NCI-H1436 treated with DMSO at 0.1 percent for 48 hours (cell line): ENCODE data around the gene RBM27.
"Not testable (repeated sequence)": the region's sequence is repeated elsewhere in the genome, so short reads cannot be mapped to it uniquely, and the experiment has no call there.

ENCODE experiments used
- DNase-seq: peaks from one replicate; lab custom pipeline; 2025; lab: John Stamatoyannopoulos, UW

Gene RBM27

DNA sequence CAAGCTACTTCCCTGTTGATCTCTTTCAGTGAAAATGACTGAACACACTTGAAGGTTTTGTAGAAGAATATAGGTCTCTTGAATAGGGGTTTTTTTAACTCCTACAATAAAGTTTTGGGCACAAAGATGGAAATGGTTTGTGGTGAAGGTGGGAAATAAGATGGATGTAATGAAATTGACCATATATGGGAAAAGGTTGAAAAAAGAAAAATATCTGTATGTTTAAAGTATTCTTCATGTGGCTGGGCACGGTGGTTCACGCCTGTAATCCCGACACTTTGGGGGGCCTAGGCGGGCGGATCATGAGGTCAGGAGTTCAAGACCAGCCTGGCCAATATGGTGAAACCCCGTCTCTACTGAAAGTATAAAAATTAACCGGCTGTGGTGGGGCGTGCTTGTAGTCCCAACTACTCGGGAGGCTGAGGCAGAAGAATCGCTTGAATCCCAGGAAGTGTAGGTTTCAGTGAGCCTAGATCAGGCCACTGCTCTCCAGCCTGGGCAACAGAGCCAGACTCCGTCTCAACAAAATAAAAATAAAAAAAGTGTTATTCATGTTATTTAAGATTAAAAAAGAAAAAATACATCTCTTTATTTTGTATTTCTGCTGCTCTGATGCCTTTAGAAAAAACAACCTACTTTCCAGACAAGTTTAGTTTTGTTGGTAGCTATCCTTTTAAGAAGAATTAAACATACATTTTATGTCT, 2.2 kb downstream of the RBM27 start:
- no peak for DNase-seq

DNA sequence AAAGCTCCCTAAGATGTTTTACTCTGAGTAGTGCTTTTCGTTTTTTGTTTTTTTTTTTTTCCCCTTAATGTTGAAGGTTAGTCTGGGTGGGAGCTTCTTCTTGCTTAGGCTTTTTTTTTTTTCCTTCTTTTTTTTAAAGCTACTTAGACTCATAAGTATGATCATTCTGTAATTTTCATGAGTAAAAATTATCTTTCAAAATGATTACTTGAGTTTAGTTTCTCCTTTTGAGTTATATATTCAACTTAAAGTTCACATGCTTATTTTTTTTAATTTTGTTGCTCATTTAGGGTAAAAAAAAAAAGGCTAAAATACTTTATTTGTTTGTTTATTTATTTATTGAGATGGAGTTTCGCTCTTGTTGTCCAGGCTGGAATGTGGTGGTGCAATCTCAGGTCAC, 2.9 kb downstream of the RBM27 start:
- no peak for DNase-seq

DNA sequence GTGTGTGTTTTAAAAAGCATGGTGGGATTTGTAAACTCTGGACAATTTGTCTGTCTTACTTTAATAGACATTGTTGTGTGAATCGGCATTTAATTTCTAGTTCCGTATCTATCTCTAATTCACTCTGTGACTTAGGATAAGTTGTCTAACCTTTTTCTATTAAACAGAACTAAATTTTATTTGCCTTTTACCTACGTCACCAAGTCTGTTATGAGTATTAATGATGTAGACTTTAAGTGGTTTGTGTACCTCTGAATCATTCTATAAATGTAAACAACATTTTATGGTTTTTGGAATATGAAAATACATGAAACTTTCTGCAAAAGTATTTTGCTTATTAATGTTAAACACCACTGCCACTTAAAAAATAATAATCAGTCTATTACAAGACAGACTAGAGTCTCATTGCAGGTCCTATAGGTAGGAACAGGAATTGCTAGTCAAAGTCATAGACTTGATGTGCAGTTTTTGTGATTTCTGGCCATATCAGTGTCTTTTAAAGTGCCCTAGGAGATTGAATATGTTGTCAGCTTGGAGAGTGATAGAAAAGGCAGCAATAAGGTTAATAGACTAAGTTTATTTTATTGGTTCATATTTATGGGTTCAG, 5.6 kb downstream of the RBM27 start:
- DNase-seq: no peak

DNA sequence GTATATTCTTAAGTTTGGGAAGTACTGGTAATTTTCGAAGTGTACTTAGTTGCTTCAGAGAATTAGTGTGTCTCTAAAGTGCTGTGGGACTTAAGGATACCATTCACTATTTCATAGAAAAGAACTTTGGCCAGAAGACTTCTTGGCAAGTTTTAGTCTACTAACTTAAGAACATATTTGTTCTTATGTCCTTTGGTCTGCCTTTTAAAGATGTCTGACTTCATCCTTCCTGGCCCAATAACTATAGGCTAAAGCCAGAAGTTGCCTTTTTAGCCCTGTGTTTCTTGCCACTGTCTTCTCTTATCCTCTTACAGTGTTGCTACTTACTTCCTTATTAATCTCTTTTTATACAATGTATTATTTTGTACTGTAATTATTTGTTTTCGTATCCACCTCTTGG, 6.3 kb downstream of the RBM27 start:
- DNase-seq: no peak

DNA sequence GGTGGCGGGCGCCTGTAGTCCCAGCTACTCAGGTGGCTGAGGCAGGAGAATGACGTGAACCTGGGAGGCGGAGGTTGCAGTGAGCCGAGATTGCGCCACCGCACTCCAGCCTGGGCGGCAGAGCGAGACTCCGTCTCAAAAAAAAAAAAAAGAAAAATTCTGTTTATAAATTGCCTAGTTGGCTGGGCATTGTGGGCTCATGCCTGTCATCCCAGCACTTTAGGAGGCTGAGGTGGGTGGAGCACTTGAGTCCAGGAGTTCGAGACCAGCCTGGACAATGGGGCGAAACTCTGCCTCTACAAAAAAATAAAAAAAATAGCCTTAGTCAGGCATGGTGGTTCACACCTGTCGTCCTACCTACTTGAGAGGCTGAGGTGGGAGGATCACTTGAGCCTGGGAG, 7.4 kb downstream of the RBM27 start:
- DNase-seq: not testable (repeated sequence)

DNA sequence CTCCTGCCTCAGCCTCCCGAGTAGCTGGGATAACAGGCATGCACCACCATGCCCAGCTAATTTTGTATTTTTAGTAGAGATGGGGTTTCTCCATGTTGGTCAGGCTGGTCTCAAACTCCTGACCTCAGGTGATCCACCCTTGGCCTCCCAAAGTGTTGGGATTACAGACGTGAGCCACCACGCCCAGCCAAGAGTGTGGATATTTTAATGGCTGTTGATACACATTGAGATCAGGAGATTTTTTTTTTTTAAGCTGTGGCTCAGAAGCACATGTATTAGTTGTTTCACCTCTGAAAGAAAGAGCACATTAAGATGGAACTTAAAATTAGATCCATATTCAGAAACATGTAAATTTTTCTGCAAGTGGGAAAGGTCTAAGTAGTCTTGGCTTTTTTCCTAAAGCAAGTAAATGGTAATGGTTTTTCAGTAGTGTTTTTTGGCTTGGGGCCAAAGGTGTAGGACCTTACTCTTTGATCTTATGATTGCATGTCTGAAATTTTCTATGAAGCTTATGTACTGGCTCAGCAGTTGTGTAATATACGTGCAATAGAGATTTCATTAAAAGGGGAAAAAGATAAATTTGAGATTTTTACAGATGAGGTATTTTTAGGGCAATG, 9.9 kb downstream of the RBM27 start:
- no peak for DNase-seq

DNA sequence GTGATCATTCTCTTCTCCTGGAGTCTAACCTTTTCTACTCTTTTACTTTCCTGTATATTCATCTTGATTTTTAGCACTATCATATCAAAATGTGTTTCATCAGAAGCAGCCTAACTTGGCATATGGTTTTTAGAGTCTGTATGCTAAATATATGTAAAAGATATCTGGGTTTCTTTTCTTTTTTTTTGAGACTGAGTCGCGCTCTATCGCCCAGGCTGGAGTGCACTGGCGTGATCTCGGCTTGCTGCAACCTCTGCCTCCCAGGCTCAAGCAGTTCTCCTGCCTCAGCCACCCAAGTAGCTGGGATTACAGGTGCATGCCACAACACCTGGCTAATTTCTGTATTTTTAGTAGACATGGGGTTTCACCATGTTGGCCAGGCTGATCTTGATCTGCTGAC, 11.5 kb downstream of the RBM27 start:
- DNase-seq: not testable (repeated sequence)

DNA sequence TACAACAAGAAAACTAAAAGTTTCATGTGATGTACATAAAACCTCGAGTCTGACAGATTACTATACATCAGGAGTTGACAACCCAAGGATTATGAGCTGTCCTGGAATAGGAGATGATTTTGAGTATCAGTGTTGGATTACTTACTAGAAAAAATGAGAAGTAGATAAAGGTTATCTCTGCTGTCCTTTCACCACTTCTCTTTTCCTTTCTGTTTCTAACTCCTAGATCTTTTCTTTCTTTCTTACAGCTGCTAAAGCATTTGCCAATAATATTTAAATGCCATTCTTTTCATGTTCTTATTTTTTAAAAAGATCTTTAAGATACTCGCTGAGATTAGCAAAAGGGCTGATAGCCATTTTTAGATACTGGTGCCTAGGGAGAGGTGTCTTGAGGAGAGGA, 14.8 kb downstream of the RBM27 start:
- no peak for DNase-seq

DNA sequence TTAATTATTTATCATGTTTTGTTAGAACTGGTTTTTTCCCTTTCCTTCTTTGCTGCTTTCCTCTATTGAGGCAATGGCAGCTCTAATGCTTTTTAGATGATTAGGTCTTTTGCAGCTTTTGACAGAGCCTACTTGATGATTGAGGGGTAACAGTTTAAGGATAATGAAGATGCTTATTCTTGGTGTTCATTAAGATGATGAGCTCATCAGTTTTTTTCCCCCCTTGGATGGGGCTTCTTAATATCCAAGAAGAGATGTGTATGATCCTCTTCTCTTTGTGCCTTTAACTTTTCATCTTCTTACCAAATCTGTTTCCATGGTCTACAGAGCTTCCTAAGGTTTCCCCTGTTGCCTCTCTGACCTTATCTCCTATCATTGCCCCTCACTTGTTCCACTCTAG, 15.8 kb downstream of the RBM27 start:
- no peak for DNase-seq

DNA sequence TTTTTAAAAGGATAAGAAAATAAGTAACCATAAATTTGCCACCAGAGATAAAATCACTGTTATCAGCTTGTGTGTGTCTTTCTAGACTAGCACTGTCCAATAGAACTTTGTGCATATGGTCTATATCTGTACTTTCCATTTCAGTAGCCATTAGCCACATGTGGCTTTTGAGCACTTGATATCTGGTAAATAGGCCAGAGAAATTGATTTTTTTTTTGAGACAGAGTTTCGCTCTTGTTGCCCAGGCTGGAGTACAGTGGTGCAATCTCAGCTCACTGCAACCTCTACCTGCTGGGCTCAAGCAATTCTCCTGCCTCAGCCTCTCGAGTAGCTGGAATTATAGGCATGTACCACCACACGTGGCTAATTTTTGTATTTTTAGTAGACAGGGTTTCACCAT, 17.8 kb downstream of the RBM27 start:
- no peak for DNase-seq

DNA sequence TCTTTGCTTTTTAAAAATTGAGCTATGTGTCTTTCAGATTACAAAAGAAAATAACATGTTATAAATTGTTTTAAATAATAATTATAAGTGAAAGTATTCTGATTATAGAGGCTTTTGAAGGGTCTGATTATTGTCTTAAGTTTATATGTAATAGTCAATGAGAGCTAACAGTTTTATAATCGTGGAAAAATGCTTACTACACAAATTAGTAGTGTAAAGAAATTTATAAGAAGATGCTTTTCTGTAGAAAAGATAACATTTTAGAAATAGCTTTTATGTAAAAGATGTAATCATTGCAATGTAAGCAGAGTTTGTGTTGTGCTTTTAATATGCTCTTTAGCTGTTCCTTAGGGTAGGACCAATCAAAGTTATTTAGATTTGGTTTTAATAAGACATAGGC, 18.6 kb downstream of the RBM27 start:
- no peak for DNase-seq

DNA sequence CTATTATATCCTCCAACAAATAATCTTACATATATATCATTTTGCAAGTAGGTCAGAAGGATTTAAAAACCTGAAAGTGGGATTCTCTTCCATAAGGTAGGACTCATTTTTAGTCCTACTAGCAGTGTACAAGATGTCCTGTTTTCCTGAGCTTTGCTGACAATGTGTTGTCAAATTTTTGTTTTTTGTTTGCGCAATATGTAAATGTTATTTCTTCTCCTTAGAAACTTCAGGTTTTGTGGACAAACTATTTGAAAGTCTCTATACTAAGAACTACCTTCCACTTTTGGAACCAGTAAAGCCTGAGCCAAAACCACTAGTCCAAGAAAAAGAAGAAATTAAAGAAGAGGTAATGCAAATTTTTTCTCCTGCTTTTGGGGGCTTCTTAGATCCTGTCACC, 19.8 kb downstream of the RBM27 start:
- no peak for DNase-seq

DNA sequence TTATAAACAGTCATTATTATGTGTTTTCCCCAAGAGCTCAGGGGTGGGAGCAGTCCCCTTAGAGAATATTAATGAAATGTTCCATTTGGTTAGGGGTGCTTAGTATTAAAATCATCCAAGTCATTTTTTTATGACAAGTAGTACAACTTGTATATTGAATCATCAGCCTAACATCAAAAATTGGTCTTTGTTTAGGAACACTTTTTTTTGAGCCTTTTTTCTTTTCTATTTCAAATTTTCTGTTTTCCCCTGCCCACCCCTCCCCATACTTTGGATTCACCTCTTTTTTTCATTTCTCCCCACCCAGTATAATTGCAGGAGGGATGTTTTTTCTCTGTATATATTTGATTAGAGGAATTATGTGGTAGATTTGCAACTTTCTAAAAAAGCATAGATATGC, 25.8 kb downstream of the RBM27 start:
- DNase-seq: no peak

DNA sequence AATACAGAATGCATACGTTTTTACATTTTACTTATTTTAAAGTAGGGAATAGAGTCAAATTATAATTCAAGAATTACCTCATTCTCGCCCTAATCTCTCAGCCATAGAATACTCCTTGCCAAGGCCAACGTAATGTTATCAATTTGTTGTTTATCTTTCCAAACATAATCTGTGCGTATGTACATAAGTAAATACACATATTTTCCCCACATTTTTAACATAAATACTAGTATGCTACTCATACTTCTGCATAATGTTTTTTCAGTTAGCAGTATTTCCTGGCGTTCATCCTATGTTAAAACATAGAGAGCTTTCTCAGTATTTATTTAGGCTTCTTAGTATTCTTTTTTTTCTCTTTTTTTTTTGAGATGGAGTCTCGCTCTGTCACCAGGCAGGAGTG, 28.8 kb downstream of the RBM27 start:
- DNase-seq: no peak

DNA sequence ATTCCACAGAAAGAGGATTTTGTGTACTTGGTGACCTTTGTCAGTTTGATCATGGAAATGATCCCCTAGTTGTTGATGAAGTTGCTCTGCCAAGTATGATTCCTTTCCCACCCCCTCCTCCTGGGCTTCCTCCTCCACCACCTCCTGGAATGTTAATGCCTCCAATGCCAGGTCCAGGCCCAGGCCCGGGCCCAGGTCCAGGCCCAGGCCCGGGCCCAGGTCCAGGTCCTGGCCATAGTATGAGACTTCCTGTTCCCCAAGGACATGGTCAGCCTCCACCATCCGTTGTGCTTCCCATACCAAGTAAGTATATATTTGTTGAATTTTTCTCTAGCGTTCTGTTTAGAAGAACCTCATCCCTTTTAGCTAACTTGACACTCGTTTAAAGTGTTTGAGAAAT, 30.0 kb downstream of the RBM27 start:
- DNase-seq: no peak

DNA sequence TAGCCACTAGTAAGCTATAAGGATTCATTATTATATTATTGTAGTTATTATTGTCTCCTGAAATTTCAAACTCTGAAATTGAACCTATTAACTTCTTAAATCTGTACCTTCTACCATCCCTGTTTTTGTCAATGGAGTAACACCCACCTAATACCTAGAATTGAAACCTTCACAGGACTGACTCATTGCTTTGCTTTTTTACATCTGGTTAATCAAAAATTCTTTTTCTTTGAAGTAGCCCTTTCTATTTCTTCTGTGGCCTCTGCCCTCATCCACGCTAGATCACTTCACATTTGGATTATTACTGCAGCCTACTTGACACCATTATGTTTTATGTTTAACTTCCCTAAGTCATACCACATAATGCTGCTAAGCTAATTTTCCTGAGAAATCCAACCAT, 35.6 kb downstream of the RBM27 start:
- DNase-seq: no peak

DNA sequence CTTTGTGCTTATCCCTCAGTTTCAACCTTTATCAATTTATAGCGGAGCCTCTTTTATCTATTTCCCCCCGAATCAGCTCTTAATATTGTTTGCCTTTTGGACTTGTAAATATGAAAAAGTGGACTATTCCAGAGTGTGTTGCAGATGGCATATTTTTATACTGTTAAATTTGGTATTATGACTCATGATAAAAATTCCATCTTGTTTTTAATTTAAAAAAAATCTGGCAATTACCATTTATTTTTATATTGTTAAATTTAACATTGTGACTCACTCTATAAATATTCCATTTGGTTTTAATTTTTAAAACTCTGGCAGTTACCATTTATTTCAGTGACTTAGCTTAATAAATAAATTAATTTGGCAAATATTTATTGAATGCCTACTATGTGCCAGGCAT, 37.5 kb downstream of the RBM27 start:
- no peak for DNase-seq

DNA sequence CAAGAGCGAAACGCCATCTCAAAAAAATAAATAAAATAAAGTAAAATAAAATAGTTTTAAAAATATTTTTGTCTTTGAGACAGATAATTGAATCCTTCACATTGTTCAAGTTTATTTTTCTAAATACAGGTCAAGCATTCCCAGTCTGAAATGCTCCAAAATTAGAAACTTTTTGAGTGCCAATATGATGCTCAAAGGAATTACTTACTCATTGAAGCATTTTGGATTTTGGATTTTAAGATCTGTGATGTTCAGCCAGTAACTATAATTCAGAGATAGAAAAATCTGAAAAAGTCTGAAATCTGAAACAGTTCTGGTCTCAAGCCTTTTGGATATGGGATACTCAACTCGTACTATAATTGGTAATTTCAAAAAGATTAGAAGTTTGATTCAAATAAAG, 39.8 kb downstream of the RBM27 start:
- no peak for DNase-seq

DNA sequence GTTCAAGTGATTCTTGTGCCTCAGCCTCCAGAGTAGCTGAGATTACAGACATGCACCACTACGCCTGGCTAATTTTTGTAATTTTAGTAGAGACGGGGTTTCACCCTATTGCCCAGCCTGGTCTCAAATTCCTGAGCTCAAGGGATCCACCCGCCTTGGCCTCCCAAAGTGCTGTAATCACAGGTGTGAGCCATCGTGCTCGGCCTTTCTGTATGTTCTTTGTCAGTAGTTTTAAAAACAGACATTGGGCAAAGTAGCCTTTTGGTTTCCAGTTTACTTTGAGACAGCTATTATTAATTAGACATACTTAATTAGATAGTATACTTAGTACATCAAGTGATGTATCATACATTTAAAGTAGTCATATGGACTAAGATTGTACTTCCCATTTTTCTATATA, 45.2 kb downstream of the RBM27 start:
- no peak for DNase-seq

DNA sequence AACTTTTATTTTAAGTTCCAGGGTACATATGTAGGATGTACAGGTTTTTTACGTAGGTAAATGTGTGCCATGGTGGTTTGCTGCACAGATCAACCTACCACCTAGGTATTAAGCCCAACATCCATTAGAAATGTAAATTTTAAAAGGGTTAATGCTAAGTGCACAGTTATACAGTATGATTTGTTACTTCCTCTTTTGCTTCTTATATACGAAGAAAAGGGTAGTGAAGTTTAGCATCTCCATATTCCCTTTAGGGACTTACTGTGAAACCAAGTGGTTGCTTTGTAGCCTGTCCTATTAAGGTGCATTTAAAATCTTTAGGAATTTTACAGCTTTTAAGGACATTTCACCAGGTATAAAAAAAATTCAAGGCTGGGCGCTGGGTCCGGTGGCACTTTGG, 46.4 kb downstream of the RBM27 start:
- DNase-seq: no peak
